Subcutaneous abdominal adipose tissue (tissue), 5 donors: Measurements from ENCODE around the gene UBB.
A peak's percentile ranks its signal among the peaks of the same experiment; 100 is the strongest.

Experiments used
- H3K27ac ChIP-seq: one replicate; pipeline ENCODE4 v1.7.0; 2013; ENCODE audit warnings: low read depth, mild to moderate bottlenecking, inconsistent platforms, low read length, moderate library complexity
- H3K27me3 ChIP-seq, 5 donors: one replicate each; pipeline ENCODE4 v1.7.0; 2013; ENCODE audit warnings: low read length in 5 of 5, inconsistent platforms in 1 of 5; ENCODE audit not compliant: control insufficient read depth in 5 of 5, insufficient read depth in 4 of 5
- H3K36me3 ChIP-seq, 5 donors: one replicate each; pipeline ENCODE4 v1.7.0; 2013; ENCODE audit warnings: low read length in 5 of 5; ENCODE audit not compliant: control insufficient read depth in 5 of 5, insufficient read depth in 5 of 5
- H3K4me1 ChIP-seq, 5 donors: one replicate each; pipeline ENCODE4 v1.7.0; 2013; ENCODE audit warnings: low read length in 5 of 5, mild to moderate bottlenecking in 3 of 5, moderate library complexity in 1 of 5; ENCODE audit not compliant: control insufficient read depth in 5 of 5, insufficient read depth in 5 of 5
- H3K4me3 ChIP-seq, 5 donors: one replicate each; pipeline ENCODE4 v1.7.0; 2013; ENCODE audit warnings: low read length in 5 of 5, low read depth in 1 of 5
- H3K9ac ChIP-seq, 5 donors: one replicate each; pipeline ENCODE4 v1.7.0; 2013; ENCODE audit warnings: low read length in 5 of 5, mild to moderate bottlenecking in 4 of 5, moderate library complexity in 3 of 5
- H3K9me3 ChIP-seq, 5 donors: one replicate each; pipeline ENCODE4 v1.7.0; 2013; ENCODE audit warnings: low read length in 5 of 5; ENCODE audit not compliant: control insufficient read depth in 5 of 5
- donor health status: healthy.
- donor health status: healthy.
- donor health status: healthy.
- donor health status: healthy.
- donor health status: healthy.

Gene UBB

DNA sequence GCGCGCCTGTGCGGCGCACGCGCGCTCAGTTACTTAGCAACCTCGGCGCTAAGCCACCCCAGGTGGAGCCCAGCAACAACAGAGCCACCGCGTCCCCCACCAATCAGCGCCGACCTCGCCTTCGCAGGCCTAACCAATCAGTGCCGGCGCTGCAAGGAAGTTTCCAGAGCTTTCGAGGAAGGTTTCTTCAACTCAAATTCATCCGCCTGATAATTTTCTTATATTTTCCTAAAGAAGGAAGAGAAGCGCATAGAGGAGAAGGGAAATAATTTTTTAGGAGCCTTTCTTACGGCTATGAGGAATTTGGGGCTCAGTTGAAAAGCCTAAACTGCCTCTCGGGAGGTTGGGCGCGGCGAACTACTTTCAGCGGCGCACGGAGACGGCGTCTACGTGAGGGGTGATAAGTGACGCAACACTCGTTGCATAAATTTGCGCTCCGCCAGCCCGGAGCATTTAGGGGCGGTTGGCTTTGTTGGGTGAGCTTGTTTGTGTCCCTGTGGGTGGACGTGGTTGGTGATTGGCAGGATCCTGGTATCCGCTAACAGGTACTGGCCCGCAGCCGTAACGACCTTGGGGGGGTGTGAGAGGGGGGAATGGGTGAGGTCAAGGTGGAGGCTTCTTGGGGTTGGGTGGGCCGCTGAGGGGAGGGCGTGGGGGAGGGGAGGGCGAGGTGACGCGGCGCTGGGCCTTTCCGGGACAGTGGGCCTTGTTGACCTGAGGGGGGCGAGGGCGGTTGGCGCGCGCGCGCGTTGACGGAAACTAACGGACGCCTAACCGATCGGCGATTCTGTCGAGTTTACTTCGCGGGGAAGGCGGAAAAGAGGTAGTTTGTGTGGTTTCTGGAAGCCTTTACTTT lies at the start of gene UBB:
TSS of gene UBB (plus strand) at position 452 of the 856 bp plus-strand sequence. CDS start 817 bp downstream, outside the sequence.
- H3K9ac ChIP-seq: peak within 1 kb of the TSS; percentile 88 to 99 (median 91)
- H3K4me3 ChIP-seq: peak within 1 kb of the TSS; percentile 79 to 96 (median 85)
- peak within 1 kb of the TSS; percentile 100 for H3K27ac ChIP-seq
- H3K4me1 ChIP-seq: peaks cover 4 to 33% (median 33%) of the 10 kb centered on the region in 5 donors
- no peaks in the 10 kb centered on the region for H3K27me3 ChIP-seq
- H3K36me3 ChIP-seq: peaks cover 7 to 21% (median 16%) of the 10 kb centered on the region in 5 donors
- no peaks in the 10 kb centered on the region for H3K9me3 ChIP-seq

DNA sequence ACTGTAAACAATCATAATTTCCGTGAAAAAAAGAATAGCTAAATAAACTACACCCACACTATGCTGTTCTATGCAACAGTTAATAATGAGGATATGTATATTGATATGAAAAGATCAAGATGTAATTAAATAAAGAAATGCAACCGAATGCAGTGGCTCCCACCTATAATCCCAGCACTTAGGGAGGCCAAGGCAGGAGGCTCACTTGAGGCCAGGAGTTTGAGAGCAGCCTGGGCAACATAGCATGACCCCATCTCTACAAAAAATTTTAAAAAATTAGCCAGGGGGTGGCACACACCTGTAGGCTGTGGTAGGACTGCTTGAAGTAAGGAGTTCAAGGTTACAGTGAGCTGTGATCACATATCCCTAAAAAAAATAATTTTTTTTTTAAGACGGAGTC lies 42.5 kb upstream of the UBB start:
- Histone ChIP-seq H3K4me3 (no peak overlapping the region), H3K4me1 (peaks cover 0 to 7% (median 0%) of the 10 kb centered on the region in 5 donors), H3K27ac (no peak overlapping the region), H3K9ac (no peak overlapping the region), H3K36me3 (peaks cover 0 to 11% (median 9%) of the 10 kb centered on the region in 5 donors), H3K27me3 (no peaks in the 10 kb centered on the region), H3K9me3 (no peaks in the 10 kb centered on the region)

DNA sequence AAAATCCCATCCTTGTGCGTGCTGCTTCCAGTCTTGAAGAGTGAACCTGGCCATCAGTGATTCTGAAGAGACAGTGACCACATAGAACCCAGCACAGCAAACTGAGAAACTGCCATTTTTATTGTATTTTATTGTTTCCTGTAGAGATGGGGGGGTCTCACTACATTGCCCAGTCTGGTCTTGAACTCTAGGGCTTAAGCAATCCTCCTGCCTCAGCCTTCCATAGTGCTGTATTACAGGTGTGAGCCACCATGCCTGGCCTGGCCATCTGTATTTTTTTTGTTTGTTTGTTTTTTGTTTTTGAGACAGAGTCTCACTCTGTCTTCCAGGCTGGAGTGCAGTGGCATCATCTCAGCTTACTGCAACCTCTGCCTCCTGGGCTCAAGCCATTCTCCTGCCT lies 41.5 kb upstream of the UBB start:
- Histone ChIP-seq H3K4me3 (no peak overlapping the region), H3K27me3 (no peaks in the 10 kb centered on the region), H3K4me1 (peaks cover 0 to 8% (median 0%) of the 10 kb centered on the region in 5 donors), H3K36me3 (peaks cover 0 to 20% (median 10%) of the 10 kb centered on the region in 5 donors), H3K27ac (no peak overlapping the region), H3K9me3 (no peaks in the 10 kb centered on the region), H3K9ac (no peak overlapping the region)

GRCh38 chr17:16339959-16340358 lies 40.9 kb upstream of the UBB start:
- no peak overlapping the region for H3K4me3 ChIP-seq
- H3K9ac ChIP-seq: no peak overlapping the region
- no peak overlapping the region for H3K27ac ChIP-seq
- H3K27me3 ChIP-seq: no peaks in the 10 kb centered on the region
- H3K9me3 ChIP-seq: no peaks in the 10 kb centered on the region
- H3K4me1 ChIP-seq: peaks cover 0 to 8% (median 0%) of the 10 kb centered on the region in 5 donors
- H3K36me3 ChIP-seq: peaks cover 0 to 20% (median 11%) of the 10 kb centered on the region in 5 donors

- Histone ChIP-seq H3K9ac (no peak overlapping the region), H3K4me3 (no peak overlapping the region), H3K4me1 (peaks cover 0 to 8% (median 0%) of the 10 kb centered on the region in 5 donors), H3K27ac (no peak overlapping the region), H3K27me3 (no peaks in the 10 kb centered on the region), H3K9me3 (no peaks in the 10 kb centered on the region), H3K36me3 (peaks cover 0 to 20% (median 11%) of the 10 kb centered on the region in 5 donors)
These were observed 37.9 kb upstream of the UBB start for GRCh38 chr17:16342979-16343378.

DNA sequence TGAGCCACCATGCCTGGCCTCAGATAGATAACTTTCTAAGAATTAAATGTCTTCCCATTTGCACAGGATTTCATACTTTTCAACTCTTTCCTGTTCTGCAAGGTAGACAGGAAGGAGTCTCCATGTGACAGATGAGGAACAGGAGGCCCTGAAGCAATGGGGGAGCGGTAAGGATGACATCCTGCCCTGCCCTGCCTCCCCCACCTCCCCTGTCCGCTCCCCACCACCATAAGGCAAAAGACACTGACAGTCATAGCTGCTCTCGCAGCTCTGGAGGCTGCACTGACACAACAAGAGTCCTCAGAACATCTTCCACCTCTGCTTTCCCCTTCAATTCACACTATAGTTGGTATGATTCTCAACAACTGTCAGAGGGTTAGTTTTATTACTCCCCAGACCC lies 37.3 kb upstream of the UBB start:
- peaks cover 0 to 8% (median 0%) of the 10 kb centered on the region in 5 donors for H3K4me1 ChIP-seq
- no peak overlapping the region for H3K9ac ChIP-seq
- no peak overlapping the region for H3K27ac ChIP-seq
- no peak overlapping the region for H3K4me3 ChIP-seq
- peaks cover 0 to 24% (median 14%) of the 10 kb centered on the region in 5 donors for H3K36me3 ChIP-seq
- no peaks in the 10 kb centered on the region for H3K9me3 ChIP-seq
- no peaks in the 10 kb centered on the region for H3K27me3 ChIP-seq

DNA sequence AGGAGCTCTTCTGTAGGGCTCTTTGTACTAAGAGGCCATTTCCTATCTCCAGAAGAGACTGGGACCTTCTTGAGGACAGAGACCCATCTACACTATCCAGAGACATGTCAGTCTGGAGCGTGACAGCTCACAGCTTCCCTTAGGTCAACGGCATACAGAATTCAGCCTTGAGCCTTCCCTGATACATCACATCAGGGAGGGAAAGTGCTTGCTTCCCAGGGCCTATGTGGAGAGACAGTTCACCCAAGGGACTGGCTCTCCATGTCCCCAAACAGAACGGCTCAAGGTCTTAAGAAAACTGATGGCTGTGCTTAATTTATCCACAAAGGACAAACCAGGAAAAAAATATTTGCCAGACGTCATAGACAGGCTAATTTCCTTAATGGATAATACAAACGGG lies 35.3 kb upstream of the UBB start:
- Histone ChIP-seq H3K4me3 (no peak overlapping the region), H3K9ac (no peak overlapping the region), H3K27me3 (no peaks in the 10 kb centered on the region), H3K4me1 (peaks cover 0 to 8% (median 0%) of the 10 kb centered on the region in 5 donors), H3K9me3 (no peaks in the 10 kb centered on the region), H3K27ac (no peak overlapping the region), H3K36me3 (peaks cover 4 to 34% (median 21%) of the 10 kb centered on the region in 5 donors)

DNA sequence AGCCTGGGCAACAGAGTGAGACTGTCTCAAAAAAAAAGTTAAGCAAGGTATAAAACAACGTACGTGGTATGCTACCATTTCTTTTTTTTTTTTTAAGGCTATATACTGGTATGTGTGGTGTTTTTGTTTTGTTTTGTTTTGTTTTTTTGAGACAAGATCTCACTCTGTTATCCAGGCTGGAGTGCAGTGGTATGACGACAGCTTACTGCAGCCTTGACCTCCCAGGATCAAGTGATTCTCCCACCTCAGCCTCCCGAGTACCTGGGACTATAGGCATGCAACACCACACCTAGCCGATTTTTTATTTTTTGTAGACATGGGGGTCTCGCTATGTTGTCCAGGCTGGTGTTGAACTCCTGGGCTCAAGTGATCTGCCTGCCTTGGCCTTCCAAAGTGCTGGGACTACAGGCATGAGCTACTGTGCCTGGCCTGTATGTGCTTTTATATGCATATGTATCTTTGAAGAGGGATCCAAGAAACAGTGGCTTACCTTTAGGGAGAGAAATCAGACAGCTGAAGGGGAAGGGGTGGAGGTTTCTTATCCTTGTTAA lies 34.1 kb upstream of the UBB start:
- Histone ChIP-seq H3K9ac (no peak overlapping the region), H3K4me1 (peaks cover 0 to 11% (median under 1%) of the 10 kb centered on the region in 5 donors), H3K4me3 (no peak overlapping the region), H3K27me3 (no peaks in the 10 kb centered on the region), H3K9me3 (no peaks in the 10 kb centered on the region), H3K27ac (no peak overlapping the region), H3K36me3 (peaks cover 4 to 34% (median 21%) of the 10 kb centered on the region in 5 donors)

DNA sequence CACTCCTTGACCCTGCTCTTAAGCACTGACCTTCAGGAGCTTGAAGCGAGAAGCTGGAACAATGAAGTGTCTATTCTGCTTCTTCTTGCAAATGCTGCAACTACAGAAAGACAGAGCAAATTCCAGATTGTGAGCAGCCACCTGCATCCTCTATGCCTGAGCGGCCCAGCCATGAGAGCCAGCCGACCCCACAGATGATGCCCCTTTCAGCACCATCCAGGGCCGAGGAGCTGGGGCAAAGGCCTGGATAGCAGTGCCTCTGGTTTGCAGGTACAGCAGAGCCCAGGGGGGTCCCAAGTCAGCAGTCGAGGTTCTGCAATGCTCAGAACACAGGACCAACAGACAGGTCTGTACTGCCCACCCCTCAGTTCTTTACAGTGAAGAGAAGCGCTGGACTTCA lies 32.3 kb upstream of the UBB start:
- Histone ChIP-seq H3K9me3 (no peaks in the 10 kb centered on the region), H3K9ac (no peak overlapping the region), H3K36me3 (peaks cover 4 to 22% (median 13%) of the 10 kb centered on the region in 5 donors), H3K4me1 (peaks cover 0 to 16% (median 14%) of the 10 kb centered on the region in 5 donors), H3K27ac (no peak overlapping the region), H3K4me3 (no peak overlapping the region), H3K27me3 (no peaks in the 10 kb centered on the region)

- H3K4me1 ChIP-seq: peaks cover 0 to 18% (median 17%) of the 10 kb centered on the region in 5 donors
- H3K9ac ChIP-seq: no peak overlapping the region
- H3K27ac ChIP-seq: no peak overlapping the region
- H3K36me3 ChIP-seq: peaks cover 4 to 17% (median 10%) of the 10 kb centered on the region in 5 donors
- H3K9me3 ChIP-seq: no peaks in the 10 kb centered on the region
- H3K4me3 ChIP-seq: no peak overlapping the region
- no peaks in the 10 kb centered on the region for H3K27me3 ChIP-seq
These were observed 31.5 kb upstream of the UBB start for GRCh38 chr17:16349431-16349830.
